B cell (primary cell): ENCODE data around the gene CERK. TPM values are rescaled to one million over a fixed set of nuclear protein-coding genes. Genes with fewer than 3 reads are reported as not detected.
A peak's percentile ranks its signal among the peaks of the same experiment; 100 is the strongest.
"Not testable (repeated sequence)": the region's sequence is repeated elsewhere in the genome, so short reads cannot be mapped to it uniquely, and the experiment has no call there.

ENCODE experiments used
- ATAC-seq: fragments of 200-7000 bp; cut with Tn5 transposase; one replicate; pipeline ENCODE4 v1.10.0; 2021; ENCODE audit warnings: low read depth, mild to moderate bottlenecking, moderate number of reproducible peaks, moderate library complexity
- CTCF ChIA-PET: fragments of 350-600 bp; sonication (Branson Sonifier 250); formaldehyde crosslinking; loops from one replicate; lab custom pipeline; 2021; ENCODE audit warnings: antibody characterized with exemption, inconsistent platforms; lab: Charles Lee
- POLR2A ChIA-PET: fragments of 350-600 bp; sonication (Branson Sonifier 250); formaldehyde crosslinking; loops from one replicate; lab custom pipeline; 2021; ENCODE audit warnings: antibody characterized with exemption; lab: Charles Lee
- DNase-seq: peaks from one replicate; pipeline ENCODE4 v3.0.0; 2013
- H2AFZ ChIP-seq: 2 replicates; pipeline ENCODE4 v1.6.1; 2012; ENCODE audit warnings: mild to moderate bottlenecking, low read depth, low read length; ENCODE audit not compliant: insufficient read depth, poor library complexity, severe bottlenecking
- H3K27ac ChIP-seq, 2 donors: 1 replicate in 1 of 2; 2 replicates in 1 of 2; pipeline ENCODE4 v1.5.1; 2012 to 2013; ENCODE audit warnings: low read length in 2 of 2, mild to moderate bottlenecking in 2 of 2, moderate library complexity in 1 of 2
- H3K27me3 ChIP-seq, 4 experiments: fragments of 200-600 bp in 1 of 4; sonication (generic) in 1 of 4; replicated peaks in 1 of 4; 1 replicate in 2 of 4; 2 replicates in 2 of 4; pipeline versions ENCODE4 v1.6.1 to v1.7.0; 2013 to 2016; ENCODE audit warnings: low read length in 3 of 4, mild to moderate bottlenecking in 2 of 4, mixed read lengths in 1 of 4, moderate library complexity in 1 of 4; ENCODE audit not compliant: insufficient read depth in 4 of 4, control insufficient read depth in 3 of 4; ENCODE audit errors: control extremely low read depth in 1 of 4
- H3K36me3 ChIP-seq, 2 experiments: replicated peaks in 1 of 2; 1 replicate in 1 of 2; 2 replicates in 1 of 2; pipeline versions ENCODE4 v1.6.1 to v1.7.1; 2013; ENCODE audit warnings: low read length in 1 of 2; ENCODE audit not compliant: insufficient read depth in 2 of 2, control insufficient read depth in 1 of 2; ENCODE audit errors: control extremely low read depth in 1 of 2, extremely low read depth in 1 of 2
- H3K4me1 ChIP-seq, 2 donors: fragments of 200-600 bp in 1 of 2; sonication (generic) in 1 of 2; 1 replicate in 1 of 2; 2 replicates in 1 of 2; pipeline versions ENCODE4 v1.5.1 to v1.6.1; 2013 to 2017; ENCODE audit warnings: low read length in 2 of 2; ENCODE audit not compliant: control insufficient read depth in 2 of 2, insufficient read depth in 2 of 2
- H3K4me2 ChIP-seq: replicated peaks from 2 replicates; pipeline ENCODE3; 2012; ENCODE audit warnings: mild to moderate bottlenecking, low read depth, low read length; ENCODE audit not compliant: poor library complexity, severe bottlenecking
- H3K4me3 ChIP-seq, 5 experiments: fragments of 200-600 bp in 1 of 5; sonication (generic) in 1 of 5; 1 replicate in 3 of 5; 2 replicates in 2 of 5; pipeline versions ENCODE4 v1.5.1 to v1.7.0; 2011 to 2016; ENCODE audit warnings: low read length in 4 of 5, mild to moderate bottlenecking in 4 of 5, low read depth in 2 of 5, control low read depth in 1 of 5, moderate library complexity in 1 of 5; ENCODE audit not compliant: insufficient read depth in 1 of 5; ENCODE audit errors: control extremely low read depth in 1 of 5, extremely low read depth in 1 of 5
- H3K79me2 ChIP-seq: fragments of 200-600 bp; sonication (generic); one replicate; pipeline ENCODE4 v1.6.0; 2016; ENCODE audit warnings: low read length; ENCODE audit not compliant: control insufficient read depth, insufficient read depth
- H3K9ac ChIP-seq: fragments of 200-600 bp; sonication (generic); 2 replicates; pipeline ENCODE4 v1.6.1; 2017; ENCODE audit warnings: mild to moderate bottlenecking, low read length, moderate library complexity
- H3K9me3 ChIP-seq, 3 donors: one replicate each; pipeline versions ENCODE4 v1.6.1 to v1.7.1; 2013; ENCODE audit warnings: low read length in 2 of 3; ENCODE audit not compliant: control insufficient read depth in 2 of 3, insufficient read depth in 1 of 3; ENCODE audit errors: control extremely low read depth in 1 of 3
- H4K20me1 ChIP-seq: 2 replicates; pipeline ENCODE4 v1.6.0; 2012; ENCODE audit warnings: mild to moderate bottlenecking, low read length; ENCODE audit not compliant: insufficient read depth, control insufficient read depth, poor library complexity, severe bottlenecking
- H3K27ac Mint-ChIP-seq: one replicate; pipeline ENCODE4 v1.8.0; 2021; ENCODE audit warnings: mixed read lengths
- H3K27me3 Mint-ChIP-seq: one replicate; pipeline ENCODE4 v1.8.0; 2021; ENCODE audit warnings: mixed read lengths
- H3K4me1 Mint-ChIP-seq: one replicate; pipeline ENCODE4 v1.8.0; 2021; ENCODE audit warnings: mixed read lengths
- H3K4me3 Mint-ChIP-seq: one replicate; pipeline ENCODE4 v1.8.0; 2021; ENCODE audit warnings: mixed read lengths
- H3K9me3 Mint-ChIP-seq: one replicate; pipeline ENCODE4 v1.8.0; 2022; ENCODE audit warnings: mixed read lengths; ENCODE audit not compliant: insufficient read depth
- EZH2 ChIP-seq: IDR thresholded peaks from 2 replicates; pipeline ENCODE4 v1.6.1; 2012; ENCODE audit warnings: borderline replicate concordance, low read depth, mild to moderate bottlenecking, moderate library complexity, low read length; ENCODE audit not compliant: insufficient read depth, poor library complexity, severe bottlenecking
- WGBS: methylation state at CpG from one replicate; pipeline ENCODE4 v1.1.5; 2013; ENCODE audit warnings: missing lambda C conversion rate; ENCODE audit not compliant: insufficient coverage; 5-methylcytosine and 5-hydroxymethylcytosine counted together
- intact Hi-C: fragments of 100-400 bp; cut with micrococcal nuclease; formaldehyde crosslinking; loops from one replicate; pipeline ENCODE4 v1.10.0; 2022
- polyA plus RNA-seq: library from polyadenylated mRNA; depleted of rRNA; stranded (reverse); fragments of >200 nt; gene quantifications from 2 replicates; pipeline ENCODE4 v1.2.3, GENCODE V29; 2012
- total RNA-seq, 2 donors: library from RNA; stranded (reverse); fragments of 120-200 nt in 1 of 2; gene quantifications; 1 replicate in 1 of 2; 2 replicates in 1 of 2; pipeline versions ENCODE4 v1.2.3 to v1.2.4, GENCODE V29; 2013 to 2022
- TF ChIP-seq, protein P1 (sequence below): fragments of 200-600 bp; IDR thresholded peaks from one replicate; pipeline ENCODE4 v1.8.0; 2022; ENCODE audit warnings: antibody characterized with exemption, mild to moderate bottlenecking

The CERK gene
- total and polyA plus RNA-seq, 2 donors (not counting 1 experiment from before 2014, with no cell fraction given), result 23.2 to 48.3 TPM

DNA sequence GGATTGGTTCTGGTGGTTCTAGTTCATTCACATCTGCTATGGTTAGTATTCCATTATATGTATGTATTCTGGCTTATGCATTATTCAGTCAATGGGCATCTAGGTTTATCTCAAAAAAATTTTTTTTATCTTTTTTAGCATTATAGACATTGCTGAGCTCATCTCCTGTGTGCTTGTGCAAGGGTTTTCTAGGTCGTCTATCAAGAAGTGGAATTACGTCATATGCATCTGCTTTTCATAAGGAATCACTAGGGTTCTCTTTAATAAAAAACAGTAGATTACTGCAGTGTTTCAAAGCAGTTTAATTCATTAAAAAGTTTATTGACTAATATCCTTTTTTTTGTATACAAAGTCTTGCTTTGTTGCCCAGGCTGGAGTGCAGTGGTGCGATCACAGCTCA, 45.7 kb upstream of the CERK start:
- TF ChIP-seq, protein P1, sequence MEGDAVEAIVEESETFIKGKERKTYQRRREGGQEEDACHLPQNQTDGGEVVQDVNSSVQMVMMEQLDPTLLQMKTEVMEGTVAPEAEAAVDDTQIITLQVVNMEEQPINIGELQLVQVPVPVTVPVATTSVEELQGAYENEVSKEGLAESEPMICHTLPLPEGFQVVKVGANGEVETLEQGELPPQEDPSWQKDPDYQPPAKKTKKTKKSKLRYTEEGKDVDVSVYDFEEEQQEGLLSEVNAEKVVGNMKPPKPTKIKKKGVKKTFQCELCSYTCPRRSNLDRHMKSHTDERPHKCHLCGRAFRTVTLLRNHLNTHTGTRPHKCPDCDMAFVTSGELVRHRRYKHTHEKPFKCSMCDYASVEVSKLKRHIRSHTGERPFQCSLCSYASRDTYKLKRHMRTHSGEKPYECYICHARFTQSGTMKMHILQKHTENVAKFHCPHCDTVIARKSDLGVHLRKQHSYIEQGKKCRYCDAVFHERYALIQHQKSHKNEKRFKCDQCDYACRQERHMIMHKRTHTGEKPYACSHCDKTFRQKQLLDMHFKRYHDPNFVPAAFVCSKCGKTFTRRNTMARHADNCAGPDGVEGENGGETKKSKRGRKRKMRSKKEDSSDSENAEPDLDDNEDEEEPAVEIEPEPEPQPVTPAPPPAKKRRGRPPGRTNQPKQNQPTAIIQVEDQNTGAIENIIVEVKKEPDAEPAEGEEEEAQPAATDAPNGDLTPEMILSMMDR, result no peak
- TF ChIP-seq EZH2, result no peak
- Mint-ChIP-seq H3K4me3 (no peak overlapping the region), H3K27me3 (no peaks in the 10 kb centered on the region), H3K4me1 (peaks cover 83% of the 10 kb centered on the region), H3K27ac (no peak overlapping the region), H3K9me3 (no peaks in the 10 kb centered on the region)
- H3K4me1 ChIP-seq, result peaks cover 49 to 50% of the 10 kb centered on the region in 2 donors
- no peak overlapping the region for H3K27ac ChIP-seq
- DNase-seq (no peak), ATAC-seq (no peak)
- no peak overlapping the region for H3K4me3 ChIP-seq
- H3K79me2 ChIP-seq, result peaks cover 100% of the 10 kb centered on the region
- WGBS, result no CpG with 5 or more reads among the region's 3 CpGs
- CTCF ChIA-PET, result interaction anchor here (3.3 kb wide), 1 partner anchor 19 kb away, joined by 15 read pairs; no protein-coding TSS in a partner anchor
- no peak overlapping the region for H3K4me2 ChIP-seq
- H3K36me3 ChIP-seq, result peaks cover 10 to 44% of the 10 kb centered on the region in 2 experiments
- no peaks in the 10 kb centered on the region for H3K27me3 ChIP-seq
- H3K9me3 ChIP-seq, result peaks cover 0 to 1% (median 0%) of the 10 kb centered on the region in 3 donors
- H3K9ac ChIP-seq, result no peak overlapping the region
- intact Hi-C loops, result no loop called here
- POLR2A ChIA-PET, result no interaction called here
- H2AFZ ChIP-seq, result no peak overlapping the region
- peaks cover 100% of the 10 kb centered on the region for H4K20me1 ChIP-seq

- Mint-ChIP-seq H3K27ac (peak overlapping the region; percentile 50), H3K4me1 (peaks cover 84% of the 10 kb centered on the region)
- Histone ChIP-seq H3K4me1 (peaks cover 58 to 59% of the 10 kb centered on the region in 2 donors), H4K20me1 (peaks cover 99% of the 10 kb centered on the region), H3K27ac (peak overlapping the region in 1 of 2 donors; percentile 18), H3K79me2 (peaks cover 100% of the 10 kb centered on the region), H3K36me3 (peaks cover 8 to 39% of the 10 kb centered on the region in 2 experiments)
- ATAC-seq, intact Hi-C loops, H3K9me3 ChIP-seq, H3K4me2 ChIP-seq, H3K9ac ChIP-seq, H3K4me3 ChIP-seq, DNase-seq, H3K9me3 Mint-ChIP-seq, H3K27me3 Mint-ChIP-seq, POLR2A ChIA-PET, H2AFZ ChIP-seq, H3K4me3 Mint-ChIP-seq, H3K27me3 ChIP-seq: not testable (repeated sequence)
- CTCF ChIA-PET, result interaction anchor here (1.3 to 3.3 kb wide), 4 partner anchors 12 to 24 kb away, joined by 3 to 14 read pairs (median 8); partner anchors contain the start of gene TBC1D22A
- 91% methylated on average over 4 of the region's 10 CpGs for WGBS
Observed at GRCh38 chr22:46782200-46782599, 44.1 kb upstream of the CERK start.
